Measurements from ENCODE around the gene RNF5.
A peak's percentile ranks its signal among the peaks of the same experiment; 100 is the strongest.

RNF5 gene

GRCh38 chr6:32177788-32178546 lies at the start of gene RNF5:
TSS of gene RNF5 (plus strand) at chr6:32178405. CDS start at chr6:32178512, 107 bp downstream.
- TF ChIP-seq, protein P1, sequence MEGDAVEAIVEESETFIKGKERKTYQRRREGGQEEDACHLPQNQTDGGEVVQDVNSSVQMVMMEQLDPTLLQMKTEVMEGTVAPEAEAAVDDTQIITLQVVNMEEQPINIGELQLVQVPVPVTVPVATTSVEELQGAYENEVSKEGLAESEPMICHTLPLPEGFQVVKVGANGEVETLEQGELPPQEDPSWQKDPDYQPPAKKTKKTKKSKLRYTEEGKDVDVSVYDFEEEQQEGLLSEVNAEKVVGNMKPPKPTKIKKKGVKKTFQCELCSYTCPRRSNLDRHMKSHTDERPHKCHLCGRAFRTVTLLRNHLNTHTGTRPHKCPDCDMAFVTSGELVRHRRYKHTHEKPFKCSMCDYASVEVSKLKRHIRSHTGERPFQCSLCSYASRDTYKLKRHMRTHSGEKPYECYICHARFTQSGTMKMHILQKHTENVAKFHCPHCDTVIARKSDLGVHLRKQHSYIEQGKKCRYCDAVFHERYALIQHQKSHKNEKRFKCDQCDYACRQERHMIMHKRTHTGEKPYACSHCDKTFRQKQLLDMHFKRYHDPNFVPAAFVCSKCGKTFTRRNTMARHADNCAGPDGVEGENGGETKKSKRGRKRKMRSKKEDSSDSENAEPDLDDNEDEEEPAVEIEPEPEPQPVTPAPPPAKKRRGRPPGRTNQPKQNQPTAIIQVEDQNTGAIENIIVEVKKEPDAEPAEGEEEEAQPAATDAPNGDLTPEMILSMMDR (IDR thresholded peaks at IDR 0.05; ENCODE audit: low read depth, low read length, missing control alignments), result no peak
- DNase-seq (ENCODE audit: low read depth), result peak; percentile 100
- H3K4me3 ChIP-seq (ENCODE audit: low read depth, low read length), result peak within 1 kb of the TSS; percentile 100
- in situ Hi-C loops (cut with HindIII; ENCODE audit: low sequenced_read_pairs), result no loop called here

DNA sequence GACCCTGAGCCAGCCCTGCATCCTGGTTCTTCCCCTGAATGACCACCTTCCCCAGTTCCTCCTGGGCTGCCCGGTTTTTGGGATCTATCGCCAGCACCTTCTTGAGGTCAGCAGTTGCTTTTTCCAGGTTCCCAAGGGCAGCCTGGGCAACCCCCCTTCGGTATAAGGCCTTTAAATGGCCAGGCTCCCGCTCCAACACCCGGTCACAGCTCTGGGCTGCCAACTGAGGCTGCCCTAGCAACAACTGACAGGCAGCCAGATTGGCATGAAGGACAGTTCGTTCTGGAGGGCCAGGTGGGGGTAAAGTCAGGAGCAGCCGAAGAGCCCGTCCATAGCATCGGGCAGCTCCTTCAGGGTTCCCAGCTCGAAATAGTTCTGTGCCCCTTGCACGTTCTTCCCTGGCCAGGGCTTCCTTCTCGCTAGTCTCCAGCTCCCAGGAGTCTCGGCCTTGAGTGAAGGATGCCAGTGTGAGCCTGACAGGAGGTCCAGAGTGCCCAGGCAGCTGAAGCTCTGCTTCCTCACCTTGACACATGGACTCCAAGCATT lies 49.4 kb upstream of the RNF5 start:
- peak overlapping the region; percentile 74 for H3K4me3 ChIP-seq (ENCODE audit: low read depth, low read length)
- in situ Hi-C loops (cut with HindIII; ENCODE audit: low sequenced_read_pairs), result loop anchor here (10.0 kb wide), 1 partner anchor 56 kb away; the partner anchor contains the start of gene AGER
- TF ChIP-seq, protein P1 (IDR thresholded peaks at IDR 0.05; ENCODE audit: low read depth, low read length, missing control alignments), result no peak
- no peak for DNase-seq (ENCODE audit: low read depth)

GRCh38 chr6:32129297-32130088 lies 48.7 kb upstream of the RNF5 start:
- peak; percentile 28 for DNase-seq (ENCODE audit: low read depth)
- peak overlapping the region; percentile 74 for H3K4me3 ChIP-seq (ENCODE audit: low read depth, low read length)
- in situ Hi-C loops (cut with HindIII; ENCODE audit: low sequenced_read_pairs), result loop anchor here (10.0 kb wide), 1 partner anchor 55 kb away; the partner anchor contains the start of gene AGER
- TF ChIP-seq, protein P1 (IDR thresholded peaks at IDR 0.05; ENCODE audit: low read depth, low read length, missing control alignments), result no peak

GRCh38 chr6:32131439-32131948 lies 46.7 kb upstream of the RNF5 start:
- no peak overlapping the region for H3K4me3 ChIP-seq (ENCODE audit: low read depth, low read length)
- DNase-seq (ENCODE audit: low read depth), result no peak
- TF ChIP-seq, protein P1 (IDR thresholded peaks at IDR 0.05; ENCODE audit: low read depth, low read length, missing control alignments), result no peak
- in situ Hi-C loops (cut with HindIII; ENCODE audit: low sequenced_read_pairs), result no loop called here

DNA sequence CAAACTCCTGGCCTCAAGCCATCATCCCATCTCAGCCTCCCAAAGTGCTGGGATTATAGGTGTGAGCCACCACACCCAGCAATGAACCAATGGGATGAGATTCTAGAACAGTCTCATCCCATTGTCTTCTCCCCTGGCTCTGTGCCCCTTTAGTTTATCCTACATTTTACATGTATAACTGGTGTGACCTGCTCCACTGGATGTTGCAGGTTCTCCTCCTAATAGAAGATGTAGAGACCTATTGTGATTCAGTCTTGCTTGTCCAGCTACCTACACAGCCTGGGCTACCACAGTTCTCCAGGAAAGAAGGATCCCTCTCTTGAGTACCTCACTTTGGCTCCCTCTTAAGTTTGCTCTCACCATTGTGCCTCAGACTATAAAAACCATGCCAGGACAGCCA lies 46.1 kb upstream of the RNF5 start:
- TF ChIP-seq, protein P1 (IDR thresholded peaks at IDR 0.05; ENCODE audit: low read depth, low read length, missing control alignments), result no peak
- in situ Hi-C loops (cut with HindIII; ENCODE audit: low sequenced_read_pairs), result no loop called here
- no peak for DNase-seq (ENCODE audit: low read depth)
- no peak overlapping the region for H3K4me3 ChIP-seq (ENCODE audit: low read depth, low read length)

- TF ChIP-seq, protein P1 (IDR thresholded peaks at IDR 0.05; ENCODE audit: low read depth, low read length, missing control alignments), result no peak
- in situ Hi-C loops (cut with HindIII; ENCODE audit: low sequenced_read_pairs), result no loop called here
- H3K4me3 ChIP-seq (ENCODE audit: low read depth, low read length), result no peak overlapping the region
Observed at GRCh38 chr6:32133786-32134185, 44.4 kb upstream of the RNF5 start.

More at GRCh38 chr6:32133786-32134185, 44.4 kb upstream of the RNF5 start:
- DNase-seq (ENCODE audit: low read depth), result no peak

All from astrocyte of the cerebellum (primary cell).